Measurements from ENCODE around the gene PLGRKT. TPM values are rescaled to one million over a fixed set of nuclear protein-coding genes. Genes with fewer than 3 reads are reported as not detected.
A peak's percentile ranks its signal among the peaks of the same experiment; 100 is the strongest.

PLGRKT gene
- total RNA-seq, 2 donors from 2014 or later: 3.3 to 7.8 TPM

- H3K27me3 ChIP-seq: no peaks in the 10 kb centered on the region
- 87 to 95% methylated on average over 2 of the region's 2 CpGs for whole genome bisulfite sequencing, 2 donors
- no peak overlapping the region for H3K4me3 ChIP-seq
- DNase-seq (no peak), ATAC-seq (no peak)
- no peak overlapping the region for H3K27ac ChIP-seq
- no peaks in the 10 kb centered on the region for H3K9me3 ChIP-seq
- H3K36me3 ChIP-seq (replicated peaks in 1 of 2; ENCODE audit: insufficient read depth in 1 of 2, low read depth in 2 of 2): no peaks in the 10 kb centered on the region
- intact Hi-C loops (cut with DNase I): no loop called here
- TF ChIP-seq, protein P1, sequence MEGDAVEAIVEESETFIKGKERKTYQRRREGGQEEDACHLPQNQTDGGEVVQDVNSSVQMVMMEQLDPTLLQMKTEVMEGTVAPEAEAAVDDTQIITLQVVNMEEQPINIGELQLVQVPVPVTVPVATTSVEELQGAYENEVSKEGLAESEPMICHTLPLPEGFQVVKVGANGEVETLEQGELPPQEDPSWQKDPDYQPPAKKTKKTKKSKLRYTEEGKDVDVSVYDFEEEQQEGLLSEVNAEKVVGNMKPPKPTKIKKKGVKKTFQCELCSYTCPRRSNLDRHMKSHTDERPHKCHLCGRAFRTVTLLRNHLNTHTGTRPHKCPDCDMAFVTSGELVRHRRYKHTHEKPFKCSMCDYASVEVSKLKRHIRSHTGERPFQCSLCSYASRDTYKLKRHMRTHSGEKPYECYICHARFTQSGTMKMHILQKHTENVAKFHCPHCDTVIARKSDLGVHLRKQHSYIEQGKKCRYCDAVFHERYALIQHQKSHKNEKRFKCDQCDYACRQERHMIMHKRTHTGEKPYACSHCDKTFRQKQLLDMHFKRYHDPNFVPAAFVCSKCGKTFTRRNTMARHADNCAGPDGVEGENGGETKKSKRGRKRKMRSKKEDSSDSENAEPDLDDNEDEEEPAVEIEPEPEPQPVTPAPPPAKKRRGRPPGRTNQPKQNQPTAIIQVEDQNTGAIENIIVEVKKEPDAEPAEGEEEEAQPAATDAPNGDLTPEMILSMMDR (IDR thresholded peaks at IDR 0.05): no peak
- no peak for TF ChIP-seq POLR2A (IDR thresholded peaks at IDR 0.05)
- H3K4me1 ChIP-seq: peaks cover 13% of the 10 kb centered on the region
These were observed 3.3 kb upstream of the PLGRKT start for GRCh38 chr9:5441043-5441442.

DNA sequence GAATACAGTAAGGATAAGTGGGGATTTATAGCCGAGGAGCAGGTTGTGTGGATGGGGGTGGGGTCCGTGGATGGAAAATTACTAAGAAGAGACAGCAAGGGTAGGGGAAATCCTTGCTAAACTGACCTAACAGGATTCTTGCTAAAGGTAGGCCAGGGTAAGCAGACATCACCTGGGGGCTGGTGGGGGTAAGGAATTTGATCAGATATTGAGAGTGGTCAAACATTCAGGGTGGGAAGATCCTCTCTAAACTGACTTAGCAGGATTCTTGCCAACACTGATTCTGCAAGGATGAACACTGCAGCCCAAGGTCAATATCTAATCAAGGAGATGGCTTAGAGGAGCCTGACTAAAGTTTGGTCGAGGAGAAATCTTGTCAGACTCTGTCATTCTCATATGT, 2.7 kb upstream of the PLGRKT start:
- intact Hi-C loops (cut with DNase I): no loop called here
- Histone ChIP-seq H3K4me3 (no peak overlapping the region), H3K4me1 (peaks cover 13% of the 10 kb centered on the region), H3K9me3 (no peaks in the 10 kb centered on the region), H3K27me3 (no peaks in the 10 kb centered on the region), H3K36me3 (replicated peaks in 1 of 2; ENCODE audit: insufficient read depth in 1 of 2, low read depth in 2 of 2) (no peaks in the 10 kb centered on the region), H3K27ac (no peak overlapping the region)
- DNase-seq: no peak
- 64 to 69% methylated on average over 3 of the region's 3 CpGs for WGBS, 2 donors
- no peak for ATAC-seq
- TF ChIP-seq, protein P1 (IDR thresholded peaks at IDR 0.05): no peak
- TF ChIP-seq POLR2A (IDR thresholded peaks at IDR 0.05): no peak

DNA sequence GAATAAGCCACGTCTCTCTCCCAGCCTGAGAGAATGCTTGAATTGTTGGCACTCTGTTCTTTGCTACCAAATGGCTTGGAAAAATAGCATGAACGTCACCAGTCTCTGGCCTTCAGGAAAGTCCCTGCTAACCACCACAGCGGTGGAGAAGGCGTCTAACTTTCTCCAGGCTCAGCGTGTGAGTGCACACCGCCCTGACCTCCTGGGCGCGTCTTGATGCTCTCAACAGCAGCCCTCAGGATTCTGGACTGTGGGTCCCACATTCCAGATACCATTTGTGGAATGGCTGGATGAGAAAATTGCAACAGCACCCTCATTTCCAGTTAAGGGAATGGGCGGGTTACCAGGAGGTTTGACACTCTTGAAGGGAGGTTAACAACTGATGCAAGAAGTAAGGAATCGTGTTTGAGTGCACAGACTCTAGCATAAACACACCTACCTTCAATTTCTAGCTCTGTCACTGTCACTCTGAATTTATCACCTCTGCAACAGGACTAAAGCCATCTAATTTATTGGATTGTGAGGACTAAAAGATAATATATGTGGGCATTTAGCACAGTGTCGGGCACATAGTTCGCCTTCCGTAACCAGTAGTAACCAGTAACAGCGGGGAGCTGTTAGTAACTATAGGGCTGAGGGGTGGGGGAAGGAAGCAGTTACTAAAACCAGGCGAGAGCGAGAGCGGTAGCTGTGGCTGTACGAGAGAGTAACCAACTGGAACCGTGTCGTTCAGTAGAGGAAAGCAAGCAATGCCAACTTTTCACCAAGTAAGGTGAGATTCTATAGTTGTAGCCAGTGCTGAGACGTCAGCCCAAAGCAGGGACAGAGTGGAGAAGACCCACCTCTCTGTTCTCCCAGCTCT, 807 bp upstream of the PLGRKT start:
- 58 to 59% methylated on average over 21 of the region's 21 CpGs for WGBS, 2 donors
- Histone ChIP-seq H3K4me1 (peaks cover 13% of the 10 kb centered on the region), H3K36me3 (replicated peaks in 1 of 2; ENCODE audit: insufficient read depth in 1 of 2, low read depth in 2 of 2) (no peaks in the 10 kb centered on the region), H3K27ac (peak overlapping the region; percentile 80 to 95 (median 88)), H3K27me3 (no peaks in the 10 kb centered on the region), H3K4me3 (no peak overlapping the region), H3K9me3 (no peaks in the 10 kb centered on the region)
- peak in 1 of 4 donors; percentile 28 for DNase-seq
- intact Hi-C loops (cut with DNase I): loop anchor here (10.0 kb wide), 1 partner anchor 94 kb away; no protein-coding TSS in a partner anchor
- no peak for TF ChIP-seq POLR2A (IDR thresholded peaks at IDR 0.05)
- TF ChIP-seq, protein P1 (IDR thresholded peaks at IDR 0.05): no peak
- no peak for ATAC-seq

DNA sequence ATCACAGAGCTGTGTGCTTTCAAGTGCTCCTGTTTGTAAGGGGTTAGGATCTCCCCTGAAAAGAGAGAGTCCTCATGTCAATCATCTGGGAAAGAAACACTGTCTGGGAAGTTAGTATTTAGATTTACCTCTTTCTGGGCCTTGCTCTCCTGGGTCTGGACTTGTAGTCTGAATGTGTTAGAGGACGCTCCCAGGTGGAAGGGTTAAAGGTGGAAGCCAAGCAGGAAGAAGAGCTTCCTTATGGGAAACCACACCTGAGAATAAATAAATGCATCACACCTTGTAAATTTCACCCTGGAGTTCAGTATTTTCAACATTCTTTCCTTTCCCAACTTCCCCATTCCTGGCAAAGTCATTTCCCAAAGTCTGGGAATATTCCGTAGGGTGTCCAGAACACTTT, 1.3 kb downstream of the PLGRKT start:
- Histone ChIP-seq H3K27me3 (no peaks in the 10 kb centered on the region), H3K4me3 (no peak overlapping the region), H3K27ac (peak overlapping the region in 3 of 4 donors; percentile 81 to 95 (median 95)), H3K4me1 (peaks cover 13% of the 10 kb centered on the region), H3K36me3 (replicated peaks in 1 of 2; ENCODE audit: insufficient read depth in 1 of 2, low read depth in 2 of 2) (no peaks in the 10 kb centered on the region), H3K9me3 (no peaks in the 10 kb centered on the region)
- ATAC-seq (no peak), DNase-seq (no peak)
- 66 to 80% methylated on average over 2 of the region's 2 CpGs for WGBS, 2 donors
- intact Hi-C loops (cut with DNase I): loop anchor here (10.0 kb wide), 1 partner anchor 92 kb away; no protein-coding TSS in a partner anchor
- TF ChIP-seq, protein P1 (IDR thresholded peaks at IDR 0.05): no peak

Data from body of pancreas (tissue), 4 donors.